Activated T-helper 1 cell treated with anti-CD3 and anti-CD28 coated beads, Interleukin-12 subunit alpha, Interleukin-12 subunit beta, Interleukin-2, Interleukin-4 antibody, amounts not matched to agents 30 ng/mL and 10 ng/mL and 1 ng/mL, durations not matched to agents 14 hours and 24 hours and 36 hours (primary cell): ENCODE measurements around the gene INPP4A. TPM values are rescaled to one million over a fixed set of nuclear protein-coding genes. Genes with fewer than 3 reads are reported as not detected.

ENCODE experiments used
- DNase-seq: peaks from one replicate; pipeline ENCODE4 v3.0.0; 2021; ENCODE audit warnings: low spot score
- H3K27ac Mint-ChIP-seq: one replicate; pipeline ENCODE4 v1.8.0; 2021; ENCODE audit warnings: mild to moderate bottlenecking, mixed read lengths
- H3K27me3 Mint-ChIP-seq: one replicate; pipeline ENCODE4 v1.8.0; 2022; ENCODE audit warnings: mild to moderate bottlenecking, moderate library complexity, mixed read lengths; ENCODE audit not compliant: insufficient read depth
- H3K36me3 Mint-ChIP-seq: one replicate; pipeline ENCODE4 v1.8.0; 2021; ENCODE audit warnings: low read depth, mixed read lengths
- H3K4me1 Mint-ChIP-seq: one replicate; pipeline ENCODE4 v1.8.0; 2021; ENCODE audit warnings: low read depth, mixed read lengths
- H3K4me3 Mint-ChIP-seq: one replicate; pipeline ENCODE4 v1.8.0; 2021; ENCODE audit warnings: mild to moderate bottlenecking, moderate library complexity, mixed read lengths
- H3K9me3 Mint-ChIP-seq: one replicate; pipeline ENCODE4 v1.8.0; 2021; ENCODE audit warnings: mixed read lengths
- intact Hi-C: fragments of 100-400 bp; cut with micrococcal nuclease; formaldehyde crosslinking; loops from one replicate; pipeline ENCODE4 v1.15.1; 2024
- total RNA-seq: library from RNA; stranded (reverse); gene quantifications from 2 replicates; pipeline ENCODE4 v1.2.3, GENCODE V29; 2022

The INPP4A gene
- total RNA-seq, 1 donor from 2014 or later: 55.7 TPM

DNA sequence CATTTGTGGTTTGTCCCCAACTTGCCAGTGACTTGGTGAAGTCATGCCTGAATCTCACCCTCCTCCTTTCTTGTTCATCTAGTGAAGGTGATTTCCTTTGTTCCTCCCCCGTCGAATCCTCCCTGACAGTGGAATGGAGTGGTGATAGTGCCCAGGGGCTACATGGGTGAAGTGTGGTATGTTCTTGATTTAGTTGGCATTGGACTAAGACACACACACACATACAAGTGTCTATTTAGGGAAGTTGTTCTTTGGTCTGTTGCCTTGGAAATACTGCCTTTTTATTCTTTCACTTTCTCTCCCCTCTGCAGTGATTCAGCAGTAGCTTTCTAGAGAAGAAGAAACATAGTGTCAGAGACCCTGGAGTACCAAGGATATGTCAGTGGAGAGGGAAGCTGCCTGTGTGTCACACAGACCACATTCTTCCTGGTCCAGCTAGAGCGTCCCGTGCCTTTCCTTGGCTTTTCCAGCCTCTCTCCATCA, 10.9 kb downstream of the INPP4A start:
- no peaks in the 10 kb centered on the region for H3K27me3 Mint-ChIP-seq
- H3K36me3 Mint-ChIP-seq: peaks cover 27% of the 10 kb centered on the region
- DNase-seq: no peak
- peak overlapping the region; percentile 98 for H3K27ac Mint-ChIP-seq
- H3K4me3 Mint-ChIP-seq: peak overlapping the region; percentile 68
- H3K4me1 Mint-ChIP-seq: peaks cover 97% of the 10 kb centered on the region
- intact Hi-C loops: loop anchor here (1.0 kb wide), 3 partner anchors 9 to 42 kb away; no protein-coding TSS in a partner anchor
- H3K9me3 Mint-ChIP-seq: no peaks in the 10 kb centered on the region

DNA sequence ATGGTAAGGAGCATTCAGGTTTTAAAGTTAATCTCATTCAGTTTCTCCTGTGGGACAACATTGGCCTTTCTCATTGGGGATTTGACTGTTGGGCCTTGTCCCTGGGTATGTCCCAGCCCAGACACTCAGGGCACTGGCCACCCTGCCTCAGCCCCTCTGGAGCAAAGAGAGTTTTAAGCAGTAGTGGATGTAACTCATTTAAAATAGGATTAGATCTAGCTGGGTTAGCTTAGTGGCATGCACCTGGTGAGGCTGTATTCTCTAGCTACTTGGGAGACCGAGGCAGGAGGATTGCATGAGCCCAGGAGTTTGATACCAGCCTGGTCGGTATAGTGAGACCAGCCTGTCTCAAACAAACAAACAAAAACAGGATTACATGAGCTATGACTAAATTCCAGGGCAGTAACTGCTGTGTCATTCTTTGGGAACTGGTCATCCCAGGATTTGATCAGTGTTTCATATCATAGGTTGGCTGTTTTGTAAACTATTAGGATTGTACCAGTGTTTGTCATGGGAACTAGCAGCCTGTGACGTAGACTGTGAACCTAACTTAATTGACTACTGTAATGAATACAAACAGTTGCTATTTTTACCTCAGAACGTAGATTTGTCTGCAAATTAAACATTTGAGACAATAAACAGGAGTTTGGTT, 12.5 kb downstream of the INPP4A start:
- Mint-ChIP-seq H3K36me3 (peaks cover 27% of the 10 kb centered on the region), H3K4me1 (peaks cover 96% of the 10 kb centered on the region), H3K27ac (peak overlapping the region; percentile 71), H3K27me3 (no peaks in the 10 kb centered on the region), H3K4me3 (peak overlapping the region; percentile 57), H3K9me3 (no peaks in the 10 kb centered on the region)
- no peak for DNase-seq
- intact Hi-C loops: no loop called here

DNA sequence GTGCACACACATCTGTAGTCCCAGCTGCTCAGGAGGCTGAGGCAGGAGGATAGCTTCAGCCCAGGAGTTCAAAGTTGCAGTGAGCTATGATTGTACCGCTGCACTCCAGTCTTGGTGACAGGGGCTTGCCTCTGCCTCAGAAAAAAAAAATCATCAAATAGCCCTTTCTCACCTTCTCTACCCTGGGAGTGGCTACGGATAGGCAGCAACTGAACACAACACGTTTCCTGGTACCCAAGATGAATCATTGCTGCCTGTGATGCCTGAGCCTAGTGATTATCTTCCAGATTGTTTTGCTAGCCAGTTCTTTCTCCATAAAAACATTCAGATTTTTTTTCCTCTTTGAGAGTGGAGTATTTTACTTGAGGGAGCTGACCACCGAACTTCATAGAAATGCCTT, 13.5 kb downstream of the INPP4A start:
- Mint-ChIP-seq H3K27ac (peak overlapping the region; percentile 84), H3K9me3 (no peaks in the 10 kb centered on the region), H3K4me1 (peaks cover 90% of the 10 kb centered on the region), H3K4me3 (peak overlapping the region; percentile 27), H3K36me3 (peaks cover 27% of the 10 kb centered on the region), H3K27me3 (no peaks in the 10 kb centered on the region)
- DNase-seq: no peak
- intact Hi-C loops: loop anchor here (1.0 kb wide), 1 partner anchor 10 kb away; no protein-coding TSS in a partner anchor

DNA sequence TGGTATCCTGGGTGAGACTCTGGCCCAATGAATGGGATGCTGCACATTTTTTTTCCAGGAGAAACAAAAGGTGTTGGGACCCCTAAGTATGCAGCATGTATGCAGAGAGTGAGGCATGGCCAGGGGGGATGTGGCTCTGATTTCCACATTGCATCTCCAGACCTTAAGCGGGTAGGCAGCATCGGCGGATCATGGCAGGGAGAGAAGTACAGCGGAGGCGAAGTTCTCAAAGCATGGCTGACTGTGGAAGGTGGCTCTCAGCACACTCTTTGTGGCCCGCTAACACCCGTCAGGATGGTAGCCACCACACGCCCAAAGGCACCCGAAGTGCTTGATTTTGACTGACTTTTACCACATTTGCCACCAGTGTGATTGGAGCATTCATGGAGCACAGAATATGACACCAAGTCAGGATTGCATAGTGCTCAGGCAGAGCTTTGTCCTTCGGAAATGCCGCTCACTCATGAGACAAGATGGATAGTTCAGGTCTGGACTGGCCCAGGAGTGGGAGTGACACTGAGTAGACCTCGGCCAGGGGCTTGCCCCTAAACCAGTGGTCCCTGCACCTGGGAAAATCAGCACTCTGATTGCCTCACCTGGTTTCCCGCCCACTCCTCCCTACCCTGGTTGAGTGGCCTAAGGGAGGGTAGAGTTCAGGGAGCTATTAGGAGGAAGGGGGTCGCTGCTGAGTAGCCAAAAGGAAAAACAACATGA, 14.2 kb downstream of the INPP4A start:
- peaks cover 25% of the 10 kb centered on the region for H3K36me3 Mint-ChIP-seq
- intact Hi-C loops: loop anchor here (1.0 kb wide), 1 partner anchor 9 kb away; no protein-coding TSS in a partner anchor
- H3K27ac Mint-ChIP-seq: peak overlapping the region; percentile 93
- peak overlapping the region; percentile 27 for H3K4me3 Mint-ChIP-seq
- no peaks in the 10 kb centered on the region for H3K27me3 Mint-ChIP-seq
- peaks cover 90% of the 10 kb centered on the region for H3K4me1 Mint-ChIP-seq
- no peaks in the 10 kb centered on the region for H3K9me3 Mint-ChIP-seq
- DNase-seq: no peak

DNA sequence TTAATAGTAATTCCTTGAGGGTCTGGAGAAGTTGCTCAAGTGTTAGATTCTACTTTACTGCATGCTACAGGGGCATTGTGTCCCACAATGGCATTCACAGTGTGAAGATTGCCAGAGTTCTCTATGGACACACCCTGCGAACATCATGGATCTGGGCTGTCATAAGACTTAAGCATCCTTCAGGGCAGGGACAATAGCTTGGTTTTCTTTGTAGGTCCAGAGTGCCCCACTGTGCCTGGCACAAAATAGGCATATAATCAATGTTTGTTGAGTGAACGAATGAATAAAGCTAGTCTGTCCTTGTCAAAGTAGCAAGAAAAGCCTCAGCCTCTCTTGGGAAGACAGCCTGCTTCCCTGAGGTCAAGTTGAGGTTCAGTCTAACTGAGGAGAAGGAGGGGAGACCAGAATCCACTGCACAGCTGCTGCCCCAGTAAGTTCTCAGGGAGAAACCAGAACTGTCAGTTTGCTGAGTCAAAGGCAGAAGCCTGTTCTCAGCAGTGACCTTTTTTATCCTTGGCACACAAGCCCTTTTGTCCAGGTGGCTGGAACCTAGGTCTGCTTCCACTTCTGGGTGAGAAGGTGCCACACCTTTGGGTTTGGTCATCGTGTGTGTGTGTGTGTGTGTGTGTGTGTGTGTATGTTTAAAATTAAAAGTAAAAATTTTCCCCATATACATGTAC, 15.0 kb downstream of the INPP4A start:
- no peak for DNase-seq
- H3K36me3 Mint-ChIP-seq: peaks cover 25% of the 10 kb centered on the region
- H3K4me1 Mint-ChIP-seq: peaks cover 90% of the 10 kb centered on the region
- H3K4me3 Mint-ChIP-seq: peak overlapping the region; percentile 72
- H3K9me3 Mint-ChIP-seq: no peaks in the 10 kb centered on the region
- intact Hi-C loops: loop anchor here (2.0 to 10.0 kb wide), 4 partner anchors 15 to 305 kb away; partner anchors contain the start of genes COA5, MGAT4A and UNC50
- no peaks in the 10 kb centered on the region for H3K27me3 Mint-ChIP-seq
- peak overlapping the region; percentile 93 for H3K27ac Mint-ChIP-seq

DNA sequence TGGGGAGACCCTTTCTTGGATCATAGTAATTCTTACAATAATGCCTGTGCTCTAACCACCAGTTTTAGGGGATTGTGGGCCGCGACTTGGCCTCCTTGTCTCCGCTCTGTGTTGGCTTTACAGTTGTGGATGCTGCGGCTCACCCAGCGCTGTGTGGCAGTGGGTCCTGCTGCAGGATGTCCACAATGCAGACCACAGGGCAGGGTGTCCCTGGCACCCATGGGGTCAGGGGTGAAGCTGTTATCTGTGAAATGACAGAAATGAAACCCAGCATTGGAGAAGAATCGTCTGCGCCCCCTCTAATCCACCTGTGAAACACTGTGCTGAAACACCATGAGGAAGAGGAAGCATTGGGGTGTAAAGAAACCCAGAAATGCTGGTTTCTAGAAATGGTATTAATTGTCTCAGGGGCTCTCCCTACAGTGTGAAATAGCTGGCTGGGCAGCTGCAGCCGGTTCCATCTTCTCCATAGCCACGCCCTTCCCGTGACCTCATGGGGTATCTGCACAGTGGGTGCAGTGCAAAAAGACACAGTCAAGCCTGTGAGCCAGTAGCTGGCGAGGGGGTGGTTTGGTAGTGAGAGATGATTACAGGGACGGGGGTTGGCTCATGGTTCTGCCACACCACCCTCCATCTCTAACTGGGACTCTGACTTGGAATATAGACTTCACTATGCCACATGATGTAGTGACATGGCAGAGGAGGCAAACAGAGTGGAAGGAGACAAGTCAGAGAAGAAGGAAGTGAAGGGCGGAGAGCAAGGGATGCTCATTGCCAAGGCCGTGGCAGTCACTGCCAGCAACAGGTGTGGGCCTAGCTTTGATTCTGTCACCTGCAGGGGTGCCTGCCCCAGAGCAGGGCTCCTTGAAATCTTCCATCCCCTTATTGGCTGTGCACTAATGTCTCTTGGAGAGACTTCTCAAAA, 16.2 kb downstream of the INPP4A start:
- DNase-seq: no peak
- intact Hi-C loops: loop anchor here (1.0 to 10.0 kb wide), 5 partner anchors 14 to 304 kb away; partner anchors contain the start of genes COA5, MGAT4A and UNC50
- peak overlapping the region; percentile 93 for H3K27ac Mint-ChIP-seq
- H3K9me3 Mint-ChIP-seq: no peaks in the 10 kb centered on the region
- H3K4me3 Mint-ChIP-seq: peak overlapping the region; percentile 70
- peaks cover 21% of the 10 kb centered on the region for H3K36me3 Mint-ChIP-seq
- no peaks in the 10 kb centered on the region for H3K27me3 Mint-ChIP-seq
- H3K4me1 Mint-ChIP-seq: peaks cover 90% of the 10 kb centered on the region

DNA sequence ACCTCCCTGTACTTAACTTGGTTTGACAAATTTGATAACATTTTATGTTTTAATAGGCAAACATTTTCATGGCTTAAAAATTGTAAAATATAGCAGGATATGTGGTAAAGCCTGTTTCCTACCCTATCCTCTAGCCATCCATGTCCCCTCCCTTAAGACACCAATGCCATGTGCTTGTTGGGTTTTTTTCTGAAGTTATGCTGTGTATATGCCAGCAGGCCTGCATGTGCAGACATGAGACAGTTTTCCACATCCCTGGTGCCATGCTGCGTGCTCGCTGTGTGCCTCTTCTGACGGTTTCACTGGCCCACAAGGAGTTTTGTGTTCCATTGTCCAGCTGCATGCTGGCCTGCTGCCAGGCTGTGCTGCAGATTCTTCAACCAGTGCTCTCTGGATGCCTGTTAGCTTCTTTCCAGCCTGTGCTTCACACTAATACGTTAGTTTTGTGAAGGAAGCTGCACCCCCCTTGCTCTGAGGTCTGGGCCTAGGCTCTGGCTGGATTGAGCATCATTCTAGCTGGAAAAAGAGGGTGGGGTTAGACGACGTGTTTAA, 16.9 kb downstream of the INPP4A start:
- Mint-ChIP-seq H3K4me1 (peaks cover 90% of the 10 kb centered on the region), H3K4me3 (no peak overlapping the region), H3K36me3 (peaks cover 19% of the 10 kb centered on the region), H3K27ac (peak overlapping the region; percentile 93), H3K27me3 (no peaks in the 10 kb centered on the region), H3K9me3 (no peaks in the 10 kb centered on the region)
- intact Hi-C loops: loop anchor here (1.0 to 10.0 kb wide), 5 partner anchors 13 to 303 kb away; partner anchors contain the start of genes COA5, MGAT4A and UNC50
- no peak for DNase-seq

DNA sequence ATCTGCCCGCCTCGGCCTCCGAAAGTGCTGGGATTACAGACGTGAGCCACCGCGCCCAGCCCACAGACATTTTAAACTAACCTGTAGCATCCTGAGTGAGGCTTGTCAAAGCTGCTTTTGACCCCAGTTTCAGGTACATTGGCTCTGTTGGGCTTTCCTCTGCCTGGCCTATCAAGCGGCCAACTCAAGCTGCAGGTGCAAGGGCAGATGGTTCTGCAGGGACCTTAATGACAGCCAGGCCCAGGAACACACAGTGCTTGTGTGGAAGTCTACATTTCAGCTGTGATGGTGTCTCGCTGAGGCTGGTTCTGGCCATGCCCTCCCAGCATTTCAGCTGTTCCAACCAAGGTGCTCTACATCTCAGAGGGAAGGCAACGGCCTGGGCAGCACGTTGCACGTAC, 18.4 kb downstream of the INPP4A start:
- no peak for DNase-seq
- H3K4me3 Mint-ChIP-seq: peak overlapping the region; percentile 84

DNA sequence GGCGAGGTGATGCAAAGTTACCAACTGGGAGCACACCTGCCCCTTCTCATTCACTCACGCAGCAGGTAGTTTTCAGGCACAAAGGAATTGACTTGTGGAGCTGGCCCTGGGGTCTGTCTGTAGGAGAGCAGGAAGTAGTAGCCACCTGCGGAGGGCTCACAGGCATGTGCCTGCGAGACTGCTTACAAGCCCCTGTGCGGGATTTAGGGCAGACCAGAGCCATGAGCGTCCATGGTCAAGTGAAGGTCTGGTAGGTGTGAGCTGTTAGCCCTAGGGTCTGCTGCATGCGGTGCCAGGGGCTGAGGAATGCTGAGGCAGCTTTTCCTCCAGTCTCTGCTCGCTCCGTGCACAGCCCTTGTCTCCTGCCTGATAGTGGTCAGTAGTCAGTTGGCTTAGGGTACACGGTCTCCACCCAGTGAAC, 18.9 kb downstream of the INPP4A start:
- no peak for DNase-seq
- peak overlapping the region; percentile 99 for H3K27ac Mint-ChIP-seq
- no peaks in the 10 kb centered on the region for H3K27me3 Mint-ChIP-seq
- H3K9me3 Mint-ChIP-seq: no peaks in the 10 kb centered on the region
- H3K4me1 Mint-ChIP-seq: peaks cover 87% of the 10 kb centered on the region
- peak overlapping the region; percentile 84 for H3K4me3 Mint-ChIP-seq
- peaks cover 19% of the 10 kb centered on the region for H3K36me3 Mint-ChIP-seq
- intact Hi-C loops: loop anchor here (5.0 to 10.0 kb wide), 3 partner anchors 144 to 301 kb away; partner anchors contain the start of genes COA5, MGAT4A and UNC50

More for the DNA sequence above, 18.4 kb downstream of the INPP4A start:
- H3K27ac Mint-ChIP-seq: peak overlapping the region; percentile 99
- H3K36me3 Mint-ChIP-seq: peaks cover 21% of the 10 kb centered on the region
- H3K9me3 Mint-ChIP-seq: no peaks in the 10 kb centered on the region
- intact Hi-C loops: loop anchor here (5.0 to 10.0 kb wide), 3 partner anchors 144 to 302 kb away; partner anchors contain the start of genes COA5, MGAT4A and UNC50
- peaks cover 88% of the 10 kb centered on the region for H3K4me1 Mint-ChIP-seq
- no peaks in the 10 kb centered on the region for H3K27me3 Mint-ChIP-seq

DNA sequence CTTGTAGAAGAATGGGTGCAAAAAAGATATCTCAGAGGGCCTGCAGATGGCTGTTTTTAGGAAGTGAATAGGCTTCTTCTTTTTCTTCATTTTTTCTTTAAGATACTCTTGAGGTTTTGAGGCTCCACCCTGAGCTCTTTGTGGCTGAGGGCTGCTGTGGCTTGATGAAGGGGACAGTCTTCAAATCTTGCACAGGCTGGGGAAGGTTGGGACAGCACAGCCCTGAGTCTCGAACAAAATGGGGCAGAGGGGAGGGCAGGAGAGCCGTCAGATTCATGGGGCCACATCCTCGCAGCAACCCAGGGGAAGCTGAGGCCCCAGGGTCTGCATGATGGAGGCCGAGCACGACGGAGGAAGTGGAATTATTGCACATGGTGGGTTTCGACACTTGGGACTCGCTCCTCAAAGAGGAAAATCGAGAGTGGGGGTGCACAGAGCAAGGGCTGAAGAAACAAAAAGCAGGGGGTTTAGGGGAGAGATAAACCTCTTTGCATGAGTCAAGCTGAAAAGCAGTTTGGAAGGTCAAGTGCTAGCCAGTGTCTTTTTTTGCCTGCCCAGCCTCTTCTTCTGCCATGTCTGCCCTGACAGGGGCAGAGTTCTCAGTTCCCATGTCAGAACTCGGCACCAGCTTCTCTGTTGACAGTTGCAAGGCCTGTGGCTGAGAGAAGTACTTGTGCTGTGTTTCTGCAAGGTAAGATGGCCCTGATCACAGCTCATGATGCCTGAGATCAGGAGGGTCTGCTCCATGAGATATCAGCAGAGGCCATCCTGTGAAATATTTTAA, 19.5 kb downstream of the INPP4A start:
- no peak for DNase-seq
- no peaks in the 10 kb centered on the region for H3K27me3 Mint-ChIP-seq
- intact Hi-C loops: loop anchor here (1.0 to 10.0 kb wide), 4 partner anchors 9 to 301 kb away; partner anchors contain the start of genes COA5, MGAT4A and UNC50
- H3K4me1 Mint-ChIP-seq: peaks cover 86% of the 10 kb centered on the region
- no peaks in the 10 kb centered on the region for H3K9me3 Mint-ChIP-seq
- peak overlapping the region; percentile 99 for H3K27ac Mint-ChIP-seq
- H3K4me3 Mint-ChIP-seq: peak overlapping the region; percentile 84
- peaks cover 19% of the 10 kb centered on the region for H3K36me3 Mint-ChIP-seq
